IMR-90 (cell line): Measurements from ENCODE around the gene C9orf50. TPM values are rescaled to one million over a fixed set of nuclear protein-coding genes. Genes with fewer than 3 reads are reported as not detected.

Source experiments
- ATAC-seq: fragments of 200-7000 bp; cut with Tn5 transposase; 2 replicates; pipeline ENCODE4 v1.9.1; 2020; ENCODE audit warnings: low read depth, mild to moderate bottlenecking, moderate library complexity
- BruUV-seq: library from RNA; stranded (reverse); fragments of 400-500 nt; replicated peaks from 2 replicates; lab custom pipeline; 2021; lab: Mats Ljungman, UMichigan
- CTCF ChIA-PET: fragments of 300-600 bp; formaldehyde crosslinking; extraction: SDS; loops from one replicate; lab custom pipeline; 2021; ENCODE audit warnings: antibody characterized with exemption; lab: Yijun Ruan, JAX
- POLR2A ChIA-PET: fragments of 300-600 bp; sonication (Branson Sonifier 250); formaldehyde crosslinking; loops from one replicate; lab custom pipeline; 2022; ENCODE audit warnings: antibody characterized with exemption; ENCODE audit not compliant: unreplicated experiment; lab: Charles Lee
- DNase-seq: peaks from one replicate; pipeline ENCODE4 v3.0.0; 2013
- H2AFZ ChIP-seq: replicated peaks from 2 replicates; pipeline ENCODE3; 2013; ENCODE audit warnings: low read length, mild to moderate bottlenecking; ENCODE audit not compliant: poor library complexity
- H2AK5ac ChIP-seq: 2 replicates; pipeline ENCODE4 v1.6.1; 2013; ENCODE audit warnings: low read depth, low read length, inconsistent platforms
- H2AK9ac ChIP-seq: replicated peaks from 2 replicates; pipeline ENCODE3; 2013; ENCODE audit warnings: mild to moderate bottlenecking, low read depth, low read length, moderate library complexity; ENCODE audit not compliant: poor library complexity
- H2BK120ac ChIP-seq: 2 replicates; pipeline ENCODE4 v1.6.1; 2013; ENCODE audit warnings: low read depth, low read length, inconsistent platforms
- H2BK15ac ChIP-seq: 3 replicates; pipeline ENCODE4 v1.6.1; 2013; ENCODE audit warnings: low read depth, low read length, inconsistent platforms
- H2BK20ac ChIP-seq: 2 replicates; pipeline ENCODE4 v1.6.1; 2013; ENCODE audit warnings: low read depth, mild to moderate bottlenecking, inconsistent platforms, low read length, moderate library complexity
- H2BK5ac ChIP-seq: 2 replicates; pipeline ENCODE4 v1.6.1; 2013; ENCODE audit warnings: mild to moderate bottlenecking, low read depth, low read length, inconsistent platforms; ENCODE audit not compliant: poor library complexity, severe bottlenecking
- H3K14ac ChIP-seq: replicated peaks from 2 replicates; pipeline ENCODE4 v1.6.1; 2013; ENCODE audit warnings: low read depth, low read length, inconsistent platforms
- H3K18ac ChIP-seq: 2 replicates; pipeline ENCODE4 v1.6.1; 2013; ENCODE audit warnings: low read depth, low read length, control low read depth
- H3K23ac ChIP-seq: 2 replicates; pipeline ENCODE4 v1.6.1; 2013; ENCODE audit warnings: low read depth, low read length, inconsistent platforms
- H3K27ac ChIP-seq: 2 replicates; pipeline ENCODE4 v1.5.1; 2013; ENCODE audit warnings: mild to moderate bottlenecking, control low read depth, low read length; ENCODE audit not compliant: insufficient read depth
- H3K27me3 ChIP-seq: 2 replicates; pipeline ENCODE4 v1.6.1; 2013; ENCODE audit warnings: low read length; ENCODE audit not compliant: control insufficient read depth, insufficient read depth
- H3K36me3 ChIP-seq: 2 replicates; pipeline ENCODE4 v1.6.1; 2013; ENCODE audit warnings: low read length, mixed read lengths; ENCODE audit not compliant: control insufficient read depth, insufficient read depth
- H3K4ac ChIP-seq: 2 replicates; pipeline ENCODE4 v1.6.1; 2013; ENCODE audit warnings: low read depth, low read length, inconsistent platforms
- H3K4me1 ChIP-seq: 2 replicates; pipeline ENCODE4 v1.6.1; 2013; ENCODE audit warnings: low read length, mixed read lengths; ENCODE audit not compliant: control insufficient read depth, insufficient read depth
- H3K4me2 ChIP-seq: 2 replicates; pipeline ENCODE4 v1.6.1; 2013; ENCODE audit warnings: low read depth, mild to moderate bottlenecking, control low read depth, low read length, moderate library complexity
- H3K4me3 ChIP-seq: 2 replicates; pipeline ENCODE4 v1.5.1; 2013; ENCODE audit warnings: low read depth, mild to moderate bottlenecking, control low read depth, low read length, moderate library complexity; ENCODE audit not compliant: insufficient read depth
- H3K56ac ChIP-seq: 2 replicates; pipeline ENCODE4 v1.6.1; 2013; ENCODE audit warnings: low read length, inconsistent platforms; ENCODE audit not compliant: insufficient read depth; ENCODE audit errors: extremely low read depth
- H3K79me1 ChIP-seq, 2 experiments: 2 replicates each; pipeline ENCODE4 v1.6.1; 2013; ENCODE audit warnings: low read length in 2 of 2, inconsistent platforms in 1 of 2, low read depth in 1 of 2
- H3K9ac ChIP-seq: 2 replicates; pipeline ENCODE4 v1.6.1; 2013; ENCODE audit warnings: low read depth, low read length, control low read depth
- H3K9me1 ChIP-seq: 2 replicates; pipeline ENCODE4 v1.6.1; 2013; ENCODE audit warnings: low read length, inconsistent platforms; ENCODE audit not compliant: insufficient read depth
- H3K9me3 ChIP-seq: 2 replicates; pipeline ENCODE4 v1.6.1; 2013; ENCODE audit warnings: low read length; ENCODE audit not compliant: control insufficient read depth, insufficient read depth
- H4K20me1 ChIP-seq: 2 replicates; pipeline ENCODE4 v1.6.1; 2013; ENCODE audit warnings: low read length, inconsistent platforms; ENCODE audit not compliant: insufficient read depth
- H4K5ac ChIP-seq: 2 replicates; pipeline ENCODE4 v1.6.1; 2013; ENCODE audit warnings: mild to moderate bottlenecking, low read depth, low read length, control low read depth
- H4K8ac ChIP-seq, 2 experiments: 2 replicates each; pipeline ENCODE4 v1.6.1; 2013; ENCODE audit warnings: low read depth in 2 of 2, low read length in 2 of 2, control low read depth in 1 of 2, inconsistent platforms in 1 of 2
- H4K91ac ChIP-seq: 2 replicates; pipeline ENCODE4 v1.6.1; 2013; ENCODE audit warnings: low read depth, low read length, inconsistent platforms; ENCODE audit not compliant: insufficient read depth
- BHLHE40 ChIP-seq: fragments of 150-350 bp; IDR thresholded peaks from 2 replicates; pipeline ENCODE4 v1.6.1; 2016; ENCODE audit warnings: mild to moderate bottlenecking, low read depth, low read length
- CHD1 ChIP-seq: IDR thresholded peaks from 2 replicates; pipeline ENCODE4 v1.6.1; 2012; ENCODE audit warnings: low read depth, low read length, improper control_type of control experiment
- CTCF ChIP-seq: conservative IDR thresholded peaks from 2 replicates; pipeline ENCODE4 v1.5.1; 2012; ENCODE audit warnings: mild to moderate bottlenecking, low read depth, low read length, improper control_type of control experiment
- FOS ChIP-seq: fragments of 150-350 bp; IDR thresholded peaks from 2 replicates; pipeline ENCODE4 v1.6.1; 2016; ENCODE audit warnings: low read depth, low read length
- MAFK ChIP-seq: IDR thresholded peaks from 2 replicates; pipeline ENCODE4 v1.6.1; 2012; ENCODE audit warnings: low read depth, low read length, improper control_type of control experiment
- MAZ ChIP-seq: IDR thresholded peaks from 2 replicates; pipeline ENCODE4 v1.6.1; 2012; ENCODE audit warnings: low read depth, mild to moderate bottlenecking, low read length, improper control_type of control experiment, moderate library complexity, borderline replicate concordance
- POLR2A ChIP-seq: IDR thresholded peaks from 2 replicates; pipeline ENCODE4 v1.6.1; 2012; ENCODE audit warnings: mild to moderate bottlenecking, low read depth, low read length
- RCOR1 ChIP-seq: IDR thresholded peaks from 2 replicates; pipeline ENCODE4 v1.6.1; 2012; ENCODE audit warnings: mild to moderate bottlenecking, low read length, improper control_type of control experiment; ENCODE audit not compliant: insufficient replicate concordance
- RFX5 ChIP-seq: IDR thresholded peaks from 2 replicates; pipeline ENCODE4 v1.8.0; 2012; ENCODE audit warnings: low read depth, mild to moderate bottlenecking, low read length, moderate library complexity
- SMC3 ChIP-seq: fragments of 150-350 bp; IDR thresholded peaks from 2 replicates; pipeline ENCODE4 v1.6.1; 2016; ENCODE audit warnings: low read depth, mild to moderate bottlenecking, antibody characterized with exemption, low read length, moderate library complexity
- WGBS, 2 experiments: methylation state at CpG; one replicate each; pipeline versions ENCODE4 v1.1.5 to v1.1.7; 2013; ENCODE audit warnings: missing lambda C conversion rate in 2 of 2; ENCODE audit not compliant: insufficient read length in 1 of 2; ENCODE audit errors: extremely low coverage in 2 of 2; 5-methylcytosine and 5-hydroxymethylcytosine counted together
- dilution Hi-C: fragments of 300-500 bp; cut with HindIII; formaldehyde crosslinking; loops from one replicate; pipeline ENCODE4 v1.14.3; 2018; ENCODE audit warnings: low sequenced_read_pairs; ENCODE audit not compliant: unreplicated experiment
- in situ Hi-C: fragments of 300-500 bp; cut with MboI; formaldehyde crosslinking; loops from 3 replicates; pipeline ENCODE4 v1.14.3; 2019; ENCODE audit warnings: low sequenced_read_pairs, inconsistent platforms, mixed read lengths
- intact Hi-C: fragments of 100-400 bp; cut with micrococcal nuclease; formaldehyde crosslinking; loops from 2 replicates; pipeline ENCODE4 v1.10.0; 2022
- polyA plus RNA-seq, 3 experiments: library from polyadenylated mRNA; depleted of rRNA; stranded (reverse); fragments of >200 nt; gene quantifications; 2 replicates each; pipeline ENCODE4 v1.2.3, GENCODE V29; 2012; ENCODE audit warnings: low replicate concordance in 1 of 3
- total RNA-seq: library from RNA; depleted of rRNA; stranded (reverse); fragments of >200 nt; gene quantifications from 2 replicates; pipeline ENCODE4 v1.2.3, GENCODE V29; 2012

Gene C9orf50
- total and polyA plus RNA-seq, 2 of the 4 experiments (the other 2 are of a cell fraction), result 0.09 TPM; not detected in 1

GRCh38 chr9:129567842-129568559, 52.9 kb downstream of the C9orf50 start:
- H3K9me3 ChIP-seq, result no peaks in the 10 kb centered on the region
- H2BK120ac ChIP-seq, result peak overlapping the region; percentile 12
- H3K9me1 ChIP-seq, result peaks cover 14% of the 10 kb centered on the region
- peak overlapping the region; percentile 92 for H4K91ac ChIP-seq
- H2AFZ ChIP-seq, result peak overlapping the region; percentile 86
- peak overlapping the region; percentile 28 for H3K4me3 ChIP-seq
- peak overlapping the region; percentile 90 for H3K56ac ChIP-seq
- peak overlapping the region; percentile 98 for H2BK5ac ChIP-seq
- H3K18ac ChIP-seq, result peak overlapping the region; percentile 16
- ATAC-seq, result peak; percentile 72
- peak overlapping the region; percentile 89 for H3K14ac ChIP-seq
- peak overlapping the region; percentile 26 for H3K27ac ChIP-seq
- H2BK20ac ChIP-seq, result peak overlapping the region; percentile 72; the same call in 1 of the 2 replicates
- DNase-seq, result peak; percentile 70
- no peak for TF ChIP-seq FOS
- TF ChIP-seq CTCF, result 0 out of 2 replicates have a peak, but pooled peaks have one; percentile 9
- TF ChIP-seq CHD1, result no peak
- TF ChIP-seq BHLHE40, result 0 out of 2 replicates have a peak, but pooled peaks have one; percentile 22
- no peak for TF ChIP-seq MAZ
- TF ChIP-seq RCOR1, result no peak
- TF ChIP-seq POLR2A, result no peak
- no peak for TF ChIP-seq SMC3
- no peak for TF ChIP-seq RFX5
- no peak for TF ChIP-seq MAFK
- H2AK5ac ChIP-seq, result peak overlapping the region; percentile 94
- 2% methylated on average over 12 of the region's 27 CpGs; no CpG with 5 or more reads in 1 of the 2 experiments for WGBS, 2 experiments
- H3K4me1 ChIP-seq, result peaks cover 30% of the 10 kb centered on the region
- no peaks in the 10 kb centered on the region for H3K27me3 ChIP-seq
- H4K8ac ChIP-seq, result peak overlapping the region; percentile 81 to 94
- ChIA-PET CTCF (no interaction called here), POLR2A (no interaction called here)
- H3K4ac ChIP-seq, result peak overlapping the region; percentile 98
- no TSS peak for BruUV-seq
- H3K23ac ChIP-seq, result peak overlapping the region; percentile 89
- H4K20me1 ChIP-seq, result no peaks in the 10 kb centered on the region
- H3K4me2 ChIP-seq, result peak overlapping the region; percentile 61
- dilution Hi-C loops (no loop called here), intact Hi-C loops (loop anchor here (1.0 to 2.0 kb wide), 2 partner anchors 71 to 392 kb away; no protein-coding TSS in a partner anchor), in situ Hi-C loops (no loop called here)
- H3K36me3 ChIP-seq, result no peaks in the 10 kb centered on the region
- H4K5ac ChIP-seq, result peak overlapping the region; percentile 10
- peak overlapping the region; percentile 43; the same call in 2 of the 3 replicates for H2BK15ac ChIP-seq
- peaks cover 0 to 24% of the 10 kb centered on the region in 2 experiments; a peak in 2 of 4 replicates for H3K79me1 ChIP-seq
- H2AK9ac ChIP-seq, result peak overlapping the region; percentile 97
- H3K9ac ChIP-seq, result peak overlapping the region; percentile 16
